HG03064 (cell line): ENCODE measurements around the gene ORAI2.
"Not testable (repeated sequence)": the region's sequence is repeated elsewhere in the genome, so short reads cannot be mapped to it uniquely, and the experiment has no call there.

Experiments used
- ATAC-seq: cut with Tn5 transposase; IDR thresholded peaks from one replicate; pipeline ENCODE4 v1.9.1; 2021; ENCODE audit warnings: low read depth; ENCODE audit not compliant: unreplicated experiment

ORAI2 gene

GRCh38 chr7:102467581-102468477 lies 34.5 kb downstream of the ORAI2 start:
- no peak for ATAC-seq

DNA sequence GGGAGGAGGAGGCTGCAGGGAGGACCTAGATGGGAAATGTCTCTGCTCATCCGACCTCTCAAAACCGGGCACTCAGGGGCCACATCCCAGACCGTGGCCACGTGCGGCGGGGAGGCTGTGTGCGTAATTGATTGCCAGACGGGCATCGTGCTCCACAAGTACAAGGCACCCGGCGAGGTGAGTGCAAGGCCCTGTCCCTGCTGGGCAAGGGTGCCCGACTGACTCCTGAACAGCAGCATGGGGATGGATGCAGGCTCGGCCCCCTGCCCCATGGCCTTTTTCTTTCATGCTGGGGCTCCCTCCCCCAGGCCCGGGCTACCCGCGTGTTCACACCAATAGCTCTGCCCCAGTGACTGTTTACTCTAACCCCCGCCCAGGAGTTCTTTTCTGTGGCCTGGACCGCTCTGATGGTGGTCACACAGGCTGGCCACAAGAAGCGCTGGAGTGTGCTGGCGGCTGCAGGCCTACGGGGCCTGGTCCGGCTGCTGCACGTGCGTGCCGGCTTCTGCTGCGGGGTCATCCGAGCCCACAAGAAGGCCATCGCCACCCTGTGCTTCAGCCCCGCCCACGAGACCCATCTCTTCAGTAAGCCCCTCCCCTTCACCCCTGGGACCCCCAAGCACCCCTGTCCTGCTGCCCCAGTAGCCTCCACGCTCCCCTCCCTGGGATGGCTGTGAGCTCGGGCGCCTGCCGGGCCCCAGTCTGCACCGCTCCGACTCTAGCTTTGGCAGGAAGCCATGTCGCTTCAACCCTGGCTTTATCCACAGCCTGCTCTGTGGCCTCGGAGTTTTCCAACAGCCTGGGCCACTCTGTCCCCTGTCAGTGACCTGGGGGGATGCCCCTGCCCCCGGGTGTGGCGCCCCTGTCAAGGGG lies 35.3 kb downstream of the ORAI2 start:
- ATAC-seq = no peak

DNA sequence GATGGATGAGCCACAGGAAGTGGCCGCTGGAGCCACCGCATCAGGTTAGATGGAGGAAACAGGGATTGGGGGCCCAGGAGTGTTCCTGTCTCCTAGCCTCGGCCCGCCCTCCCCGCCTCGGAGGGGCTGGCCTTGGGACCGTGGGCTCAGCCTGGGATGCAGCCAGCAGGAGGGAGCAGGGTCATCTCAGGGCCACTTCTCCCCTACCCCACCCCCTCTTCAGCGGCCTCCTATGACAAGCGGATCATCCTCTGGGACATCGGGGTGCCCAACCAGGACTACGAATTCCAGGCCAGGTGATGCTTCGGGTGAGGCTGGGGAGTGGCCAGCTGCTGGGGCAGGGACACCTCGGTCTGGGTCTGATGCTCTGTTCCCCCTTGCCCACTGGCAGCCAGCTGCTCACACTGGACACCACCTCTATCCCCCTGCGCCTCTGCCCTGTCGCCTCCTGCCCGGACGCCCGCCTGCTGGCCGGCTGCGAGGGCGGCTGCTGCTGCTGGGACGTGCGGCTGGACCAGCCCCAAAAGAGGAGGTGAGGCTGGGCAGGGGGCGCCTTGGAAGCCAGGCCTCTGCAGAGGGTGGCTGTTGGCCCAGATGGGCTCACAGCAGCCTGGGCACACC lies 36.1 kb downstream of the ORAI2 start:
- ATAC-seq = no peak

GRCh38 chr7:102469972-102470825 lies 36.8 kb downstream of the ORAI2 start:
- ATAC-seq = no peak

DNA sequence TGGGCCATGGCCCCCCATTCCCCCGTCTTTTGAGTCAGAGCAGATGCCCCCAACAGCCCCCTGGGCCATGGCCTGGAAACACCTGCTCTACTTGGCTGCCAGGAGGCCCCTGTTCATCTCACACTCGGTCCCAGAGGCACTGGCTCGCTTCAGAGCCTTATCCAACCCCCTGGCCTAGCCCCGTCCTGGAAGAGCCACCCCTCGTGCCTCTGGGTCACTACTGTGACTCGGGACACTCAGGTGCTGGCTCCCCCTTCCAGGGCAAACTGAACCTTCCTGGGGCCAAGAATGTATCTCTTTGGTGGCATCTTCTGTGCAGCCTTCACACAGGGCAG lies 38.4 kb downstream of the ORAI2 start:
- no peak for ATAC-seq

DNA sequence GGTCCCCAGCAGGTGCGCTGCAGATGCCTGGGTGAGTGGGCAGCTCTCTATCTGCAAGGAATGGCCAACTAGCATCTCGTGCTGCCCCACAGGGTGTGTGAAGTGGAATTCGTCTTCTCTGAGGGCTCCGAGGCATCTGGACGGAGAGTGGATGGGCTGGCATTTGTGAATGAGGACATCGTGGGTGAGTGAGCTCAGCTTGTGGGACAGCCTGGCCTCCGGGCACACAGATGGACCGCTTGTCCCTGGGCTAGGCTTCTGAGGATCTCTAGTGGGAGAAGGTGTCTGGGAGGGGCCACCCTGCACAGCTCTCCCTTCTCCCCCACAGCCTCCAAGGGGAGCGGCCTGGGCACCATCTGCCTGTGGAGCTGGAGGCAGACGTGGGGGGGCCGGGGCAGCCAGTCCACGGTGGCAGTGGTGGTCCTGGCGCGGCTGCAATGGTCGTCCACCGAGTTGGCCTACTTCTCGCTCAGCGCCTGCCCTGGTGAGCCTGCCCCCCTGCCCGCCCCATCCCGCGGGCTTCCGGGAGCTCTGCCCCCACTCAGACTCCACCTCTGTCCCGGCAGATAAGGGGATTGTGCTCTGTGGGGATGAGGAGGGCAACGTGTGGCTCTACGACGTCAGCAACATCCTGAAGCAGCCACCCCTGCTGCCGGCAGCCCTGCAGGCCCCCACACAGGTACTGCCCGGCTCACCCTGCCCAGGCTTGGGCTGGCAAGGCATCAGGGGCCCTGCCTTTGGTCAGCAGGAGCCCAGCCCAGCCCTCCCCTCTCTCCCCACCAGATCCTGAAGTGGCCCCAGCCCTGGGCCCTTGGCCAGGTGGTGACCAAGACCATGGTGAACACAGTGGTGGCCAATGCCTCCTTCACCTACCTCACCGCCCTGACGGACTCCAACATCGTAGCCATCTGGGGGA lies 39.0 kb downstream of the ORAI2 start:
- ATAC-seq = no peak

GRCh38 chr7:102473271-102473991 lies 40.1 kb downstream of the ORAI2 start:
- no peak for ATAC-seq

DNA sequence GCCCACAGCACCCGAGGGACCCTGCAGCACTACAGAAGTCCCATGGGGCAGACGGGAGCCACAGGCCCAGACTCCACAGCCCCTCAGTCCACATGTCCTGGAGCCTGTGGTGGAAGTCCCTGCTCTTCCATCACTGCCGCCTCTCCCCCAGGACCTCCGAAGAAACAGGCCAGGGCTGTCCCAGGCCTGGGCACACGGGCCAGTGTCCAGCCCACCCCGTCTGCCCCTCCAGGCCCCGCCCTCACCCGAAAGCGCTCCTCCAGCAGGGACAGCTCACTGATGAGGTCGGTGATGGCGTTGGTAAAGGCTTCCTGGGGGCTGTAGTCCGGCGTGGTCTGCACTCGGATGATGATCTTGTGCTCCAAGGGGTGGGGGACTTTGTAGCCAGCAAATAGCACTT lies 40.7 kb downstream of the ORAI2 start:
- ATAC-seq = not testable (repeated sequence)

GRCh38 chr7:102474736-102475435 lies 41.5 kb downstream of the ORAI2 start:
- not testable (repeated sequence) for ATAC-seq

DNA sequence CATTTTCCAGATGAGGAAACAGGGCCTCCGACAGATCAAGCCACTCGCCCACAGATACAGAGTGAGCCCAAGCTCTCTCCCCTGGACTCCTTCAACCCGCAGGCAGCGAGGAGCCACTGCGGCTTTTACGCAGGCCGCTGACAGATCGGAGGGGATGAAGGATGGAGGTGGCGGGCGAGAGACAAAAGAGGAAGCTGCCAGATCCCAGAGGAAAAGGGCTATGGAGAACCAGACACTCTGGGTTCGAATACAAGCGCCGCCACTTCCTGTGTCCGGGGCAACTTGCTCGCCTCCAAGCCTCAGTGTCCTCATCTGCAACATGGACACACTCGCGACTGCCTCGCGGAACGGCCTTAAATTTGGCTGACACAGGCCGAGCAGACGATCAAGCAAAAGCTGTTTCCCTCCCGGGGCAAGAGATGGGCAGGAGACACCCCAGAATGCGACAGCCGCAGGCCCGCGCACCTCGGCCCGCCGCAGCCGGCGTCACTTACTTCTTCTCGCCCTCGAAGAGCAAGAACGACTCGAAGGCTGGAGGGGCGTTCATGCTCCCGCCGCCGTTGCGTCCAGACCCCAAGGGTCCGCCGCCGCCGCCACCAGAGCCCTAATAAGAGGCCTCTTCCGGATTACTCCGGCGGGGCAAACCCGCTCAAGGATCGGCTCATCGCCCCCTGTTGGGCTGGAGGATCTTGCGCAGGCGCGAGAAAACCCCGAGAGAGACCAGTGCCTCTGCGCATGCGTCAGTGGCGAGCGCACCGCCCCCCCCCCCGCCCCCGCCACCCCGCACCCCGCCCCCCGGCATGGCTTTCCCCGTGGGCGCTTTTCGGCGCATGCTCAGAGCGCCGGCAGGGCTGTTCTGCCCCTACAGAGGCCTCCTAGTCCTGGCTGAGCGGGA lies 45.2 kb downstream of the ORAI2 start, which contains the start of gene POLR2J:
Gene POLR2J (minus strand): TSS at position 609 of the 895 bp plus-strand sequence. CDS start 62 bp downstream, at position 547.
- peak; percentile 80 for ATAC-seq

DNA sequence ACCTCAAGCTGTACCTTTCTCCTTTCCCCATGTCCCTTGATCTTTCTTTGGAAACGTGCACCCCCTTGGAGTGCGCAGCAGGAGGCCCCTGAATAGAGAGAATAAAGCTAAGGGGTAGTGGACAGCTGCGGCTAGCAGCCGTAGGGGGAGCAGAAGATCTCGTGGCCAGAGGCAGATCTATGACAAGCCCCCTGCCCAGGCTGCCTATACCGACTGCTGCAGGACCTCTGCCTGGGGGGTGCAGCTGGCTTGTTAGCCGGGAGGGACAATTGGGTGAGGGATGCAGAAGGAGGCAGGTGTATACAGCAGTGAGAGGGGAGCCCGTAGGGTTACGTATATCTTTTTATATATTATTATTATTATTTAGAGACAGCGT lies 45.8 kb downstream of the ORAI2 start:
- ATAC-seq = peak; percentile 18

DNA sequence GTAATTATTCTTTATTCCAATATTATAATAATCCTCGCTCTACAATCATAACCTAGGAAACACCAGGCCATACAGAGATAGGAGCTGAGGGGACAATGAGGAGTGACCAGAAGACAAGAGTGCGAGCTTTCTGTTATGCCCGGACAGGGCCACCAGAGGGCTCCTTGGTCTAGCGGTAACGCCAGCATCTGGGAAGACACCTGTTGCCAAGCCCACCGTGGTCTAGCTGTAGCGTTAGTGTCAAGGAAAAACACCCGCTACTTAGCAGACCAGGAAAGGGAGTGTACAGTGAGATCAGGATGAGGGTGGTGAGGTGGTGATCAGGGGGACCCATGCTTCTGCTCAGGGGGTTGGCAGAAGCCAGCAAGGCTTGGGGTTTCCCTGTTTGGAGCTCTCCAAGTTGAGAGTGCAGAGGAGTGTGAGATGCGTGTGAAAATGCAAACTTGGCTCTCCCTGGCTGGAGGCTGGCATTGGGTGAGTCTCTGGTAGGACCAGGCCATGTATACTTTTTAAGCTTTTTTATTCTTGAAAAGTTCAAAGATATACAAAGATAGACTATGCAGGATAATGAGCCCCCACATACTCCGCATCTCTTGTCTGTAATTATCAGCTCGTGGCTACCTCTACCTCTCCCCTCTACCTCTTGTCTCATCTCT lies 46.7 kb downstream of the ORAI2 start:
- ATAC-seq = not testable (repeated sequence)

- not testable (repeated sequence) for ATAC-seq
Observed at GRCh38 chr7:102481962-102482361, 48.6 kb downstream of the ORAI2 start.

DNA sequence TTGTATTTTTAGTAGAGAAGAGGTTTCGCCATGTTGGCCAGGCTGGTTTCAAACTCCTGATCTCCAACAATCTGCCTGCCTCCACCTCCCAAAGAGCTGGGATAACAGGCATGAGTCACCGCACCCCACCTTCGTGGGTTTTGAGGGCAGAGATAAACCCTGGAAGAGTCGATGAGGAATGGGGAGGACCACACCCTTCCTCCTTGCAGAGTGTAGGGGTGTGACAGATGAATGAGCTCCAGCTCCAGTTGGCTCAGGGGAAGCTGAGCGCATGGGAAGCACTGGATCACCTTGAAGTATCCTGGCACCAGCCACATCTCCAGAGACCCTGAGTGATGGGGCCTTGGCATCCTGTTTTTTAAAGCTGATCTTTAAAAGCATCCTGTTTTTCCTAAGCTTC lies 50.9 kb downstream of the ORAI2 start:
- not testable (repeated sequence) for ATAC-seq

DNA sequence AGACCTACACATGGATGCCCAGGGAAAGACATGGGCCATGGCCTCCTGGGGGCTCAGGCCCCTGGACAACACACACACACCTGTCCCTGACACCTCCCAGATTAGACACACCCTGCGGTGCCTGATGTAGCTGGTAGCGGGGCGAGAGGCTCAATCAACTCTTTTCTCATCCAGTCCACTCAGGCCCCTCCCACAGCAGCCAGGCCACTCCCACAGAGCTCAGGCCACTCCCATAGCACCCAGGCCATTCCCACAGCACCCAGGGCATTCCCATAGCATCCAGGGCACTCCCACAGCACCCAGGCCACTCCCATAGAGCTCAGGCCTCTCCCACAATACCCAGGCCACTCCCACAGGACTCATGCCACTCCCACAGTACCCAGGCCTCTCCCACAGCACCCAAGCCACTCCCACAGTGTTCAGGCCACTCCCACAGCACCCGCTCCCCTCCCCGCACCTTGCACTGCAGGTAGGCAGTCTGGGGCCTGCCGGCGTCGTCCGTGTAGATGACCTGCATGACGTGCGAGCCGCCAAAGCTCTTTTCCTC lies 57.2 kb downstream of the ORAI2 start:
- not testable (repeated sequence) for ATAC-seq
